Measurements from ENCODE around the gene TTLL11. TPM values are rescaled to one million over a fixed set of nuclear protein-coding genes. Genes with fewer than 3 reads are reported as not detected.

The TTLL11 gene
- total and polyA plus RNA-seq, 2 experiments from 2014 or later = 0.57 to 1.4 TPM

DNA sequence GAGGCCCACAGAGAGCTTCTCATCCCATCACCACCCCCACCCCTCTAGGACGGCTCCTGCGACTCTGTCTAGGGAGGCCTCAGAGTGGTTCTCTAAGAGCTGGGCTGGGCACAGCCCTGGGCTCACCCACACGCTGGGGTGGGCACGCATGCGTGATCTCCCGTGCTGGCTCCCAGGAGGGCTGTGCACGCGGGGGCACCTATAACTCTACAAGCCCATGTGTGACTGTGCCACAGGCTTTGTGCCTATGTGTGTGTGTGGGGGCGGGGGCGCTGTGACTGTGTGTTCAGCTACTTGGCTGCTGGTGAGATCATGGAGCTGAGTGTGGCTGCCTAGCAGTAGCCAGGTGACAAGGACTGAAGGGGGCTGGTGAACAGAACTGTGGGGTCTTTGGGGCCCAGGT is 34.3 kb upstream of the TTLL11 start:
- DNase-seq (ENCODE audit: low spot score) = no peak
- no peaks in the 10 kb centered on the region; the same call in 2 of the 3 replicates for H3K9me3 Mint-ChIP-seq
- TF ChIP-seq ZNF114 (CRISPR knock-in tag; IDR thresholded peaks at IDR 0.05) = no peak
- no peak for TF ChIP-seq CREB1 (CRISPR knock-in tag; IDR thresholded peaks at IDR 0.05; ENCODE audit: low read depth)
- TF ChIP-seq, protein P1, sequence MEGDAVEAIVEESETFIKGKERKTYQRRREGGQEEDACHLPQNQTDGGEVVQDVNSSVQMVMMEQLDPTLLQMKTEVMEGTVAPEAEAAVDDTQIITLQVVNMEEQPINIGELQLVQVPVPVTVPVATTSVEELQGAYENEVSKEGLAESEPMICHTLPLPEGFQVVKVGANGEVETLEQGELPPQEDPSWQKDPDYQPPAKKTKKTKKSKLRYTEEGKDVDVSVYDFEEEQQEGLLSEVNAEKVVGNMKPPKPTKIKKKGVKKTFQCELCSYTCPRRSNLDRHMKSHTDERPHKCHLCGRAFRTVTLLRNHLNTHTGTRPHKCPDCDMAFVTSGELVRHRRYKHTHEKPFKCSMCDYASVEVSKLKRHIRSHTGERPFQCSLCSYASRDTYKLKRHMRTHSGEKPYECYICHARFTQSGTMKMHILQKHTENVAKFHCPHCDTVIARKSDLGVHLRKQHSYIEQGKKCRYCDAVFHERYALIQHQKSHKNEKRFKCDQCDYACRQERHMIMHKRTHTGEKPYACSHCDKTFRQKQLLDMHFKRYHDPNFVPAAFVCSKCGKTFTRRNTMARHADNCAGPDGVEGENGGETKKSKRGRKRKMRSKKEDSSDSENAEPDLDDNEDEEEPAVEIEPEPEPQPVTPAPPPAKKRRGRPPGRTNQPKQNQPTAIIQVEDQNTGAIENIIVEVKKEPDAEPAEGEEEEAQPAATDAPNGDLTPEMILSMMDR (conservative IDR thresholded peaks at IDR 0.05; ENCODE audit: low read depth in 2 of 2) = peak in 1 of 2 experiments; percentile 23; a peak in 1 of 4 replicates

DNA sequence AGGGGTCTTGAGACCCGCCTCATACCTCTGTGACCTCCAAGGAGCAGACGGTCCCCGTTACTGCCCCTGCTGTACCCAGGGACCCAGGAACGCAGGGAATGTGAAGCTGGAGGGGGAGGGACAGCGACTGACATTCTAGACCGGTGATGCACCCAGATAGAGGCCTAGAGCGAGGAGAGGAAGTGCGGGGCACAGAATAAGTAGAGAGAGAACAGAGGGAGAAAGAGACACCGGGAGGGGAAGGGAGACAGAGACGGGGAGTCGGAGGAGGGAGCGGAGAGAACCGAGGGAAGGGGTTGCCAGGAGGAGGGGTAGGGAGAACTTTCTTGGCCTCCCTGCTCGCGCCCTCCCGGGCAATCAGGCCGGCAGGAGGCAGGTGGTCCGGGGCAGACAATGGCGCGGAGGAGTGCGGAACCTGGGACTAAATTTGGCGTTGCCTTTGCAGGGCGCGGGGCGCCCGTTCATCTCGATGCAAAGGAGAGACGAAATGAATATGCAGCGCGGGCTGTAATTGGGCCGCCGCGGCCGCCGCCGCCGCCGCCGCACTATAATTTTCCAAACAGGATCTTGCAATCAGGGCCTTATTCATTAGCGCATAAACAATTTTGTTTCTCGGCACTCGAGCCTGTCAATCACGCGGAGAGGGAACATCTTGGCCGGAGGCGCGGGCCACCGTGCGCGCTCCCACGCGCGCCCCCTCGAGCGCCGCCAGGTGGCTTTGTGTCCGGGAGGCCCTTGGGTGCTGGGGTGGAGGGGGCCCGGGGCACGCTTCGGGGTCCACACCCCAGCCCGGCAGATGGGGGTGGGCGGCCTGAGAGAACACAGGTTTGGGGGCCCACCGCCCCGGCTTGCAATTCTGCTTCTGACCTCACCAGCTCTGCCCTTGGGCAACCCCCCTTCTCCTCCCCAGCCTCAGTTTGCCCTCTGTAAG is 33.5 kb upstream of the TTLL11 start:
- Histone ChIP-seq H3K27me3 (ENCODE audit: insufficient read depth) (peaks cover 33% of the 10 kb centered on the region), H3K79me2 (replicated peaks; ENCODE audit: insufficient read depth) (no peaks in the 10 kb centered on the region), H3F3A (replicated peaks; ENCODE audit: low read depth) (no peaks in the 10 kb centered on the region), H2AFZ (peak overlapping the region; percentile 98), H3K36me3 (ENCODE audit: insufficient read depth) (no peaks in the 10 kb centered on the region), H3K9me2 (ENCODE audit: insufficient read depth) (no peaks in the 10 kb centered on the region), H3K4me1 (ENCODE audit: insufficient read depth) (peaks cover 20% of the 10 kb centered on the region), H3K4me3 (peak overlapping the region; percentile 77), H3K4me2 (peak overlapping the region; percentile 89), H3K27ac (ENCODE audit: low read depth) (no peak overlapping the region), H4K20me1 (replicated peaks; ENCODE audit: insufficient read depth) (no peaks in the 10 kb centered on the region)
- H3K27me3 Mint-ChIP-seq (ENCODE audit: insufficient read depth, low read depth, poor library complexity) = peaks cover 50% of the 10 kb centered on the region
- ATAC-seq (peak; percentile 47), DNase-seq (ENCODE audit: low spot score) (peak; percentile 86)
- peak overlapping the region; percentile 74 for H3K4me3 Mint-ChIP-seq
- no peak overlapping the region for H3K27ac Mint-ChIP-seq
- H3K36me3 Mint-ChIP-seq (ENCODE audit: low read depth) = no peaks in the 10 kb centered on the region
- H3K9me3 Mint-ChIP-seq = no peaks in the 10 kb centered on the region; the same call in 2 of the 3 replicates
- peaks cover 24% of the 10 kb centered on the region; the same call in 2 of the 3 replicates for H3K4me1 Mint-ChIP-seq
- no peak for TF ChIP-seq EZH2phosphoT487 (IDR thresholded peaks at IDR 0.05; ENCODE audit: unreplicated experiment)
- TF ChIP-seq, protein P1 (conservative IDR thresholded peaks at IDR 0.05; ENCODE audit: low read depth in 2 of 2) = peak in 1 of 2 experiments; percentile 16; a peak in 1 of 4 replicates
- TF ChIP-seq NANOG (IDR thresholded peaks at IDR 0.05; ENCODE audit: borderline replicate concordance) = no peak
- TF ChIP-seq, protein P2, sequence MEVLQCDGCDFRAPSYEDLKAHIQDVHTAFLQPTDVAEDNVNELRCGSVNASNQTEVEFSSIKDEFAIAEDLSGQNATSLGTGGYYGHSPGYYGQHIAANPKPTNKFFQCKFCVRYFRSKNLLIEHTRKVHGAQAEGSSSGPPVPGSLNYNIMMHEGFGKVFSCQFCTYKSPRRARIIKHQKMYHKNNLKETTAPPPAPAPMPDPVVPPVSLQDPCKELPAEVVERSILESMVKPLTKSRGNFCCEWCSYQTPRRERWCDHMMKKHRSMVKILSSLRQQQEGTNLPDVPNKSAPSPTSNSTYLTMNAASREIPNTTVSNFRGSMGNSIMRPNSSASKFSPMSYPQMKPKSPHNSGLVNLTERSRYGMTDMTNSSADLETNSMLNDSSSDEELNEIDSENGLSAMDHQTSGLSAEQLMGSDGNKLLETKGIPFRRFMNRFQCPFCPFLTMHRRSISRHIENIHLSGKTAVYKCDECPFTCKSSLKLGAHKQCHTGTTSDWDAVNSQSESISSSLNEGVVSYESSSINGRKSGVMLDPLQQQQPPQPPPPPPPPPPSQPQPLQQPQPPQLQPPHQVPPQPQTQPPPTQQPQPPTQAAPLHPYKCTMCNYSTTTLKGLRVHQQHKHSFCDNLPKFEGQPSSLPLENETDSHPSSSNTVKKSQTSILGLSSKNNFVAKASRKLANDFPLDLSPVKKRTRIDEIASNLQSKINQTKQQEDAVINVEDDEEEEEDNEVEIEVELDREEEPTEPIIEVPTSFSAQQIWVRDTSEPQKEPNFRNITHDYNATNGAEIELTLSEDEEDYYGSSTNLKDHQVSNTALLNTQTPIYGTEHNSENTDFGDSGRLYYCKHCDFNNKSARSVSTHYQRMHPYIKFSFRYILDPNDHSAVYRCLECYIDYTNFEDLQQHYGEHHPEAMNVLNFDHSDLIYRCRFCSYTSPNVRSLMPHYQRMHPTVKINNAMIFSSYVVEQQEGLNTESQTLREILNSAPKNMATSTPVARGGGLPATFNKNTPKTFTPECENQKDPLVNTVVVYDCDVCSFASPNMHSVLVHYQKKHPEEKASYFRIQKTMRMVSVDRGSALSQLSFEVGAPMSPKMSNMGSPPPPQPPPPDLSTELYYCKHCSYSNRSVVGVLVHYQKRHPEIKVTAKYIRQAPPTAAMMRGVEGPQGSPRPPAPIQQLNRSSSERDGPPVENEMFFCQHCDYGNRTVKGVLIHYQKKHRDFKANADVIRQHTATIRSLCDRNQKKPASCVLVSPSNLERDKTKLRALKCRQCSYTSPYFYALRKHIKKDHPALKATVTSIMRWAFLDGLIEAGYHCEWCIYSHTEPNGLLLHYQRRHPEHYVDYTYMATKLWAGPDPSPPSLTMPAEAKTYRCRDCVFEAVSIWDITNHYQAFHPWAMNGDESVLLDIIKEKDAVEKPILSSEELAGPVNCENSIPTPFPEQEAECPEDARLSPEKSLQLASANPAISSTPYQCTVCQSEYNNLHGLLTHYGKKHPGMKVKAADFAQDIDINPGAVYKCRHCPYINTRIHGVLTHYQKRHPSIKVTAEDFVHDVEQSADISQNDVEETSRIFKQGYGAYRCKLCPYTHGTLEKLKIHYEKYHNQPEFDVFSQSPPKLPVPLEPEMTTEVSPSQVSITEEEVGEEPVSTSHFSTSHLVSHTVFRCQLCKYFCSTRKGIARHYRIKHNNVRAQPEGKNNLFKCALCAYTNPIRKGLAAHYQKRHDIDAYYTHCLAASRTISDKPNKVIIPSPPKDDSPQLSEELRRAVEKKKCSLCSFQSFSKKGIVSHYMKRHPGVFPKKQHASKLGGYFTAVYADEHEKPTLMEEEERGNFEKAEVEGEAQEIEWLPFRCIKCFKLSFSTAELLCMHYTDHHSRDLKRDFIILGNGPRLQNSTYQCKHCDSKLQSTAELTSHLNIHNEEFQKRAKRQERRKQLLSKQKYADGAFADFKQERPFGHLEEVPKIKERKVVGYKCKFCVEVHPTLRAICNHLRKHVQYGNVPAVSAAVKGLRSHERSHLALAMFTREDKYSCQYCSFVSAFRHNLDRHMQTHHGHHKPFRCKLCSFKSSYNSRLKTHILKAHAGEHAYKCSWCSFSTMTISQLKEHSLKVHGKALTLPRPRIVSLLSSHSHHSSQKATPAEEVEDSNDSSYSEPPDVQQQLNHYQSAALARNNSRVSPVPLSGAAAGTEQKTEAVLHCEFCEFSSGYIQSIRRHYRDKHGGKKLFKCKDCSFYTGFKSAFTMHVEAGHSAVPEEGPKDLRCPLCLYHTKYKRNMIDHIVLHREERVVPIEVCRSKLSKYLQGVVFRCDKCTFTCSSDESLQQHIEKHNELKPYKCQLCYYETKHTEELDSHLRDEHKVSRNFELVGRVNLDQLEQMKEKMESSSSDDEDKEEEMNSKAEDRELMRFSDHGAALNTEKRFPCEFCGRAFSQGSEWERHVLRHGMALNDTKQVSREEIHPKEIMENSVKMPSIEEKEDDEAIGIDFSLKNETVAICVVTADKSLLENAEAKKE (CRISPR knock-in tag; IDR thresholded peaks at IDR 0.05) = no peak

More for the DNA sequence above, 34.3 kb upstream of the TTLL11 start:
- Mint-ChIP-seq H3K4me1 (peaks cover 32% of the 10 kb centered on the region), H3K27ac (no peak overlapping the region), H3K27me3 (ENCODE audit: insufficient read depth, low read depth, poor library complexity) (peaks cover 50% of the 10 kb centered on the region), H3K36me3 (ENCODE audit: low read depth) (no peaks in the 10 kb centered on the region), H3K4me3 (peak overlapping the region; percentile 59; the same call in 2 of the 3 replicates)
- no peaks in the 10 kb centered on the region for H3F3A ChIP-seq (replicated peaks; ENCODE audit: low read depth)
- ATAC-seq = peak; percentile 2; the same call in 1 of the 3 replicates
- no peak overlapping the region for H3K27ac ChIP-seq (ENCODE audit: low read depth)
- H3K9me2 ChIP-seq (ENCODE audit: insufficient read depth) = no peaks in the 10 kb centered on the region
- peak overlapping the region; percentile 89 for H3K4me2 ChIP-seq
- peaks cover 28% of the 10 kb centered on the region for H3K4me1 ChIP-seq (ENCODE audit: insufficient read depth)
- H4K20me1 ChIP-seq (replicated peaks; ENCODE audit: insufficient read depth) = no peaks in the 10 kb centered on the region
- no peaks in the 10 kb centered on the region for H3K79me2 ChIP-seq (replicated peaks; ENCODE audit: insufficient read depth)
- H3K36me3 ChIP-seq (ENCODE audit: insufficient read depth) = no peaks in the 10 kb centered on the region
- H3K4me3 ChIP-seq = peak overlapping the region; percentile 77
- no peak overlapping the region for H2AFZ ChIP-seq
- peaks cover 34% of the 10 kb centered on the region for H3K27me3 ChIP-seq (ENCODE audit: insufficient read depth)
